T-cell (primary cell): ENCODE results near the gene FCER1G. TPM values are rescaled to one million over a fixed set of nuclear protein-coding genes. Genes with fewer than 3 reads are reported as not detected.
"Not testable (repeated sequence)": the region's sequence is repeated elsewhere in the genome, so short reads cannot be mapped to it uniquely, and the experiment has no call there.

Source experiments
- ATAC-seq, 4 experiments: fragments of 200-7000 bp in 3 of 4; fragments of 150-1000 bp in 1 of 4; cut with Tn5 transposase; replicated peaks in 1 of 4; 1 replicate in 3 of 4; 2 replicates in 1 of 4; pipeline ENCODE4 v1.10.0; 2021; ENCODE audit warnings: moderate library complexity in 3 of 4, mild to moderate bottlenecking in 2 of 4, moderate number of reproducible peaks in 1 of 4
- CTCF ChIA-PET, 2 donors: fragments of 300-600 bp; sonication (Branson Sonifier 250); formaldehyde crosslinking; loops; one replicate each; lab custom pipeline; 2022; ENCODE audit warnings: antibody characterized with exemption in 2 of 2; lab: Charles Lee
- POLR2A ChIA-PET, 2 donors: fragments of 300-600 bp; sonication (Branson Sonifier 250); formaldehyde crosslinking; loops; one replicate each; lab custom pipeline; 2022; ENCODE audit warnings: antibody characterized with exemption in 2 of 2; lab: Charles Lee
- DNase-seq, 35 experiments: peaks; one replicate each; pipeline versions ENCODE4 v3.0.0 to v3.0.0-alpha.2; 2013 to 2023
- H3K27ac ChIP-seq: one replicate; pipeline ENCODE4 v1.5.1; 2013; ENCODE audit warnings: low read length
- H3K27me3 ChIP-seq, 2 experiments: replicated peaks in 1 of 2; 1 replicate in 1 of 2; 2 replicates in 1 of 2; pipeline versions ENCODE4 v1.6.1 to v1.7.0; 2013; ENCODE audit warnings: low read length in 1 of 2, mixed read lengths in 1 of 2; ENCODE audit not compliant: control insufficient read depth in 2 of 2, insufficient read depth in 2 of 2; ENCODE audit errors: extremely low read depth in 1 of 2
- H3K36me3 ChIP-seq, 2 donors: 1 replicate in 1 of 2; 2 replicates in 1 of 2; pipeline versions ENCODE4 v1.6.1 to v1.7.0; 2013; ENCODE audit warnings: low read length in 1 of 2; ENCODE audit not compliant: control insufficient read depth in 2 of 2, insufficient read depth in 1 of 2; ENCODE audit errors: extremely low read depth in 1 of 2
- H3K4me1 ChIP-seq, 2 experiments: 1 replicate in 1 of 2; 2 replicates in 1 of 2; pipeline versions ENCODE4 v1.6.1 to v1.7.0; 2013; ENCODE audit warnings: low read length in 2 of 2, mixed read lengths in 1 of 2; ENCODE audit not compliant: insufficient read depth in 2 of 2, control insufficient read depth in 1 of 2; ENCODE audit errors: extremely low read depth in 1 of 2
- H3K4me3 ChIP-seq, 2 donors: 1 replicate in 1 of 2; 2 replicates in 1 of 2; pipeline versions ENCODE4 v1.5.1 to v1.7.0; 2013; ENCODE audit warnings: mild to moderate bottlenecking in 2 of 2, low read length in 1 of 2, moderate library complexity in 1 of 2; ENCODE audit not compliant: control insufficient read depth in 1 of 2; ENCODE audit errors: extremely low read depth in 1 of 2
- H3K9me3 ChIP-seq: 2 replicates; pipeline ENCODE4 v1.7.0; 2013
- H3K27ac Mint-ChIP-seq, 2 donors: one replicate each; pipeline ENCODE4 v1.8.0; 2020 to 2021; ENCODE audit warnings: mild to moderate bottlenecking in 2 of 2, mixed read lengths in 2 of 2
- H3K27me3 Mint-ChIP-seq, 2 donors: one replicate each; pipeline ENCODE4 v1.8.0; 2021 to 2022; ENCODE audit warnings: mixed read lengths in 2 of 2
- H3K36me3 Mint-ChIP-seq: one replicate; pipeline ENCODE4 v1.8.0; 2021; ENCODE audit warnings: mixed read lengths
- H3K4me1 Mint-ChIP-seq, 3 donors: one replicate each; pipeline ENCODE4 v1.8.0; 2020 to 2022; ENCODE audit warnings: mixed read lengths in 3 of 3, mild to moderate bottlenecking in 1 of 3
- H3K4me3 Mint-ChIP-seq, 3 donors: one replicate each; pipeline ENCODE4 v1.8.0; 2020 to 2022; ENCODE audit warnings: mild to moderate bottlenecking in 3 of 3, mixed read lengths in 3 of 3, moderate library complexity in 3 of 3
- H3K9me3 Mint-ChIP-seq, 3 donors: one replicate each; pipeline ENCODE4 v1.8.0; 2020 to 2022; ENCODE audit warnings: mixed read lengths in 3 of 3
- WGBS: methylation state at CpG from one replicate; pipeline ENCODE4 v1.1.5; 2013; ENCODE audit warnings: missing lambda C conversion rate; ENCODE audit not compliant: insufficient coverage; 5-methylcytosine and 5-hydroxymethylcytosine counted together
- total RNA-seq, 35 experiments: library from RNA in 6 of 35; stranded (reverse) in 6 of 35; fragments of 120-200 nt in 1 of 35; gene quantifications; one replicate each; pipeline versions ENCODE4 v1.2.1 to v1.2.4 and lab custom pipeline; 2013 to 2026

FCER1G gene
- total RNA-seq, 5 donors from 2014 or later (not counting 1 experiment from before 2014, with no cell fraction given), result 2.5 to 5.2 (median 3.5) TPM

- no peak overlapping the region for H3K27ac Mint-ChIP-seq
- H3K4me1 ChIP-seq, result no peaks in the 10 kb centered on the region
- H3K4me1 Mint-ChIP-seq, result no peaks in the 10 kb centered on the region
- WGBS, result 92% methylated on average over 4 of the region's 7 CpGs
- H3K9me3 Mint-ChIP-seq, result peaks cover 0 to 4% (median 0%) of the 10 kb centered on the region in 3 donors
- H3K9me3 ChIP-seq, result no peaks in the 10 kb centered on the region
- no peak overlapping the region for H3K4me3 Mint-ChIP-seq
- no peak overlapping the region for H3K4me3 ChIP-seq
- H3K27me3 ChIP-seq, result no peaks in the 10 kb centered on the region
- no peak overlapping the region for H3K27ac ChIP-seq
- H3K27me3 Mint-ChIP-seq, result peaks cover 9 to 11% of the 10 kb centered on the region in 2 donors
- H3K36me3 ChIP-seq, result no peaks in the 10 kb centered on the region
- POLR2A ChIA-PET, result no interaction called here
- ATAC-seq, result no peak
- no peaks in the 10 kb centered on the region for H3K36me3 Mint-ChIP-seq
- no peak for DNase-seq
- CTCF ChIA-PET, result interaction anchor here in 1 of 2 donors (0.6 kb wide), 1 partner anchor 11 kb away, joined by 3 read pairs; no protein-coding TSS in a partner anchor
Measured at GRCh38 chr1:161250829-161251228, 35.7 kb downstream of the FCER1G start.

- WGBS, result 100% methylated on average over 1 of the region's 8 CpGs
- ATAC-seq (no peak), DNase-seq (no peak)
- H3K27ac Mint-ChIP-seq, result no peak overlapping the region
- H3K9me3 Mint-ChIP-seq, result peaks cover 0 to 10% (median under 1%) of the 10 kb centered on the region in 3 donors
- no peaks in the 10 kb centered on the region for H3K36me3 ChIP-seq
- ChIA-PET POLR2A (no interaction called here), CTCF (interaction anchor here in 1 of 2 donors (0.5 kb wide), 1 partner anchor 106 kb away, joined by 4 read pairs; no protein-coding TSS in a partner anchor)
- H3K9me3 ChIP-seq, result no peaks in the 10 kb centered on the region
- H3K4me1 ChIP-seq, result no peaks in the 10 kb centered on the region
- no peak overlapping the region for H3K27ac ChIP-seq
- no peaks in the 10 kb centered on the region for H3K27me3 ChIP-seq
- H3K4me3 ChIP-seq, result no peak overlapping the region
- H3K27me3 Mint-ChIP-seq, result peaks cover 9 to 13% of the 10 kb centered on the region in 2 donors
- H3K4me1 Mint-ChIP-seq, result no peaks in the 10 kb centered on the region
- peaks cover 2% of the 10 kb centered on the region for H3K36me3 Mint-ChIP-seq
- H3K4me3 Mint-ChIP-seq, result no peak overlapping the region
Measured at GRCh38 chr1:161251579-161251978, 36.5 kb downstream of the FCER1G start.

- CTCF ChIA-PET, DNase-seq: not testable (repeated sequence)
- peaks cover 35 to 41% of the 10 kb centered on the region in 2 donors for H3K27me3 Mint-ChIP-seq
Measured at GRCh38 chr1:161255302-161255701, 40.2 kb downstream of the FCER1G start.

GRCh38 chr1:161255955-161256520 is 40.9 kb downstream of the FCER1G start:
- H3K27me3 Mint-ChIP-seq, result peaks cover 39 to 48% of the 10 kb centered on the region in 2 donors
- CTCF ChIA-PET, result not testable (repeated sequence)

More at GRCh38 chr1:161255302-161255701, 40.2 kb downstream of the FCER1G start:
- H3K27ac Mint-ChIP-seq, H3K9me3 ChIP-seq, H3K36me3 ChIP-seq, H3K4me3 Mint-ChIP-seq, POLR2A ChIA-PET, H3K27ac ChIP-seq, ATAC-seq, H3K4me3 ChIP-seq: not testable (repeated sequence)
- H3K4me1 Mint-ChIP-seq, result peaks cover 15 to 19% (median 16%) of the 10 kb centered on the region in 3 donors
- Histone ChIP-seq H3K27me3 (peaks cover 8 to 31% of the 10 kb centered on the region in 2 experiments), H3K4me1 (peaks cover 3 to 14% of the 10 kb centered on the region in 2 experiments)
- no CpG with 5 or more reads among the region's 5 CpGs for whole genome bisulfite sequencing
- peaks cover 17% of the 10 kb centered on the region for H3K36me3 Mint-ChIP-seq
- H3K9me3 Mint-ChIP-seq, result peaks cover 0 to 25% (median 12%) of the 10 kb centered on the region in 3 donors

GRCh38 chr1:161257109-161257508 is 42.0 kb downstream of the FCER1G start:
- CTCF ChIA-PET, H3K4me3 Mint-ChIP-seq: not testable (repeated sequence)

More at GRCh38 chr1:161255955-161256520, 40.9 kb downstream of the FCER1G start:
- DNase-seq, H3K27ac Mint-ChIP-seq, POLR2A ChIA-PET, ATAC-seq, H3K27ac ChIP-seq, H3K36me3 ChIP-seq, H3K4me3 Mint-ChIP-seq, H3K9me3 ChIP-seq, H3K4me3 ChIP-seq: not testable (repeated sequence)
- no CpG with 5 or more reads among the region's 4 CpGs for WGBS
- peaks cover 17% of the 10 kb centered on the region for H3K36me3 Mint-ChIP-seq
- Histone ChIP-seq H3K4me1 (peaks cover 3 to 14% of the 10 kb centered on the region in 2 experiments), H3K27me3 (peaks cover 12 to 34% of the 10 kb centered on the region in 2 experiments)
- peaks cover 18 to 25% (median 19%) of the 10 kb centered on the region in 3 donors for H3K4me1 Mint-ChIP-seq
- H3K9me3 Mint-ChIP-seq, result peaks cover 0 to 25% (median 12%) of the 10 kb centered on the region in 3 donors

GRCh38 chr1:161258439-161259344 is 43.6 kb downstream of the FCER1G start, which contains the start of gene PCP4L1:
TSS of gene PCP4L1 (plus strand) at chr1:161258745. CDS start at chr1:161258975, 230 bp downstream.
- H3K27me3 ChIP-seq, result peaks cover 14 to 48% of the 10 kb centered on the region in 2 experiments
- no peak within 1 kb of the TSS for H3K27ac ChIP-seq
- ATAC-seq (peak; percentile 76 to 96 (median 82)), DNase-seq (peak in 23 of 35 experiments; percentile 3 to 37 (median 11))
- Mint-ChIP-seq H3K9me3 (peaks cover 0 to 25% (median 12%) of the 10 kb centered on the region in 3 donors), H3K36me3 (peaks cover 17% of the 10 kb centered on the region), H3K27me3 (peaks cover 54 to 57% of the 10 kb centered on the region in 2 donors), H3K4me3 (peak within 1 kb of the TSS; percentile 57 to 80 (median 63)), H3K27ac (peak within 1 kb of the TSS; percentile 39), H3K4me1 (peaks cover 19 to 25% (median 21%) of the 10 kb centered on the region in 3 donors)
- WGBS, result 6% methylated on average over 51 of the region's 62 CpGs
- ChIA-PET CTCF (interaction anchor here in 1 of 2 donors (0.7 to 0.9 kb wide), 4 partner anchors 24 to 127 kb away, joined by 3 to 7 read pairs (median 4); no protein-coding TSS in a partner anchor), POLR2A (interaction anchor here (0.7 to 1.0 kb wide), 5 partner anchors 9 to 237 kb away, joined by 6 to 11 read pairs (median 9); no protein-coding TSS in a partner anchor)
- peak within 1 kb of the TSS; percentile 30 to 65 for H3K4me3 ChIP-seq
- no peaks in the 10 kb centered on the region for H3K9me3 ChIP-seq
- H3K36me3 ChIP-seq, result no peaks in the 10 kb centered on the region
- H3K4me1 ChIP-seq, result peaks cover 3 to 14% of the 10 kb centered on the region in 2 experiments

More at GRCh38 chr1:161257109-161257508, 42.0 kb downstream of the FCER1G start:
- H3K27ac Mint-ChIP-seq, H3K36me3 ChIP-seq, POLR2A ChIA-PET, ATAC-seq, H3K4me3 ChIP-seq, H3K9me3 ChIP-seq, H3K27ac ChIP-seq: not testable (repeated sequence)
- H3K9me3 Mint-ChIP-seq, result peaks cover 0 to 25% (median 12%) of the 10 kb centered on the region in 3 donors
- Histone ChIP-seq H3K4me1 (peaks cover 3 to 14% of the 10 kb centered on the region in 2 experiments), H3K27me3 (peaks cover 12 to 44% of the 10 kb centered on the region in 2 experiments)
- H3K27me3 Mint-ChIP-seq, result peaks cover 50 to 55% of the 10 kb centered on the region in 2 donors
- H3K4me1 Mint-ChIP-seq, result peaks cover 19 to 25% (median 21%) of the 10 kb centered on the region in 3 donors
- 90% methylated on average over 4 of the region's 5 CpGs for WGBS
- peaks cover 17% of the 10 kb centered on the region for H3K36me3 Mint-ChIP-seq
- DNase-seq, result peak in 7 of 35 experiments; percentile 5 to 23 (median 7)
